ENCODE data around the gene DUOX2. TPM values are rescaled to one million over a fixed set of nuclear protein-coding genes. Genes with fewer than 3 reads are reported as not detected.
A peak's percentile ranks its signal among the peaks of the same experiment; 100 is the strongest.

The DUOX2 gene
- total RNA-seq, 1 donor = not detected

GRCh38 chr15:45147606-45148005, 33.6 kb upstream of the DUOX2 start:
- no peaks in the 10 kb centered on the region for H3K9me3 ChIP-seq (ENCODE audit: low read depth, low read length)
- TF ChIP-seq CTCF (IDR thresholded peaks at IDR 0.05; ENCODE audit: extremely low read depth, low read depth, low read length) = no peak
- no peak overlapping the region for H3K27ac ChIP-seq (ENCODE audit: low read depth, low read length)
- DNase-seq (ENCODE audit: insufficient read length, low spot score, missing footprints) = no peak
- no peak overlapping the region for H3K4me2 ChIP-seq (ENCODE audit: insufficient read depth, low read length)
- peaks cover 6% of the 10 kb centered on the region for H3K27me3 ChIP-seq (ENCODE audit: insufficient read depth, low read length)
- no peak overlapping the region for H2AFZ ChIP-seq (ENCODE audit: low read length)
- no peaks in the 10 kb centered on the region for H3K79me2 ChIP-seq (ENCODE audit: insufficient read depth, low read length)
- H3K36me3 ChIP-seq (ENCODE audit: insufficient read depth, low read length) = no peaks in the 10 kb centered on the region
- no peak overlapping the region for H3K4me3 ChIP-seq (ENCODE audit: insufficient read depth, low read length)
- no peaks in the 10 kb centered on the region for H4K20me1 ChIP-seq (ENCODE audit: insufficient read depth, low read length)
- peaks cover 17% of the 10 kb centered on the region for H3K4me1 ChIP-seq (ENCODE audit: insufficient read depth, low read length)

- H3K27me3 ChIP-seq (ENCODE audit: insufficient read depth, low read length) = peaks cover 6% of the 10 kb centered on the region
- peak; percentile 76 for DNase-seq (ENCODE audit: insufficient read length, low spot score, missing footprints)
- H3K36me3 ChIP-seq (ENCODE audit: insufficient read depth, low read length) = no peaks in the 10 kb centered on the region
- H3K4me1 ChIP-seq (ENCODE audit: insufficient read depth, low read length) = peaks cover 17% of the 10 kb centered on the region
- H3K4me3 ChIP-seq (ENCODE audit: insufficient read depth, low read length) = no peak overlapping the region
- H3K4me2 ChIP-seq (ENCODE audit: insufficient read depth, low read length) = no peak overlapping the region
- no peaks in the 10 kb centered on the region for H3K79me2 ChIP-seq (ENCODE audit: insufficient read depth, low read length)
- no peaks in the 10 kb centered on the region for H4K20me1 ChIP-seq (ENCODE audit: insufficient read depth, low read length)
- TF ChIP-seq CTCF (IDR thresholded peaks at IDR 0.05; ENCODE audit: extremely low read depth, low read depth, low read length) = no peak
- H3K27ac ChIP-seq (ENCODE audit: low read depth, low read length) = no peak overlapping the region
- H3K9me3 ChIP-seq (ENCODE audit: low read depth, low read length) = no peaks in the 10 kb centered on the region
- H2AFZ ChIP-seq (ENCODE audit: low read length) = no peak overlapping the region
Observed at GRCh38 chr15:45146405-45146804, 32.4 kb upstream of the DUOX2 start.

GRCh38 chr15:45144775-45145174, 30.8 kb upstream of the DUOX2 start:
- Histone ChIP-seq H3K27ac (ENCODE audit: low read depth, low read length) (no peak overlapping the region), H3K27me3 (ENCODE audit: insufficient read depth, low read length) (peaks cover 10% of the 10 kb centered on the region), H3K4me3 (ENCODE audit: insufficient read depth, low read length) (no peak overlapping the region), H3K79me2 (ENCODE audit: insufficient read depth, low read length) (no peaks in the 10 kb centered on the region), H3K36me3 (ENCODE audit: insufficient read depth, low read length) (no peaks in the 10 kb centered on the region), H3K4me1 (ENCODE audit: insufficient read depth, low read length) (peaks cover 10% of the 10 kb centered on the region), H3K9me3 (ENCODE audit: low read depth, low read length) (no peaks in the 10 kb centered on the region), H3K4me2 (ENCODE audit: insufficient read depth, low read length) (no peak overlapping the region), H4K20me1 (ENCODE audit: insufficient read depth, low read length) (no peaks in the 10 kb centered on the region), H2AFZ (ENCODE audit: low read length) (no peak overlapping the region)
- peak; percentile 47 for DNase-seq (ENCODE audit: insufficient read length, low spot score, missing footprints)
- no peak for TF ChIP-seq CTCF (IDR thresholded peaks at IDR 0.05; ENCODE audit: extremely low read depth, low read depth, low read length)

GRCh38 chr15:45143946-45144345, 30.0 kb upstream of the DUOX2 start:
- peak; percentile 75 for DNase-seq (ENCODE audit: insufficient read length, low spot score, missing footprints)
- no peaks in the 10 kb centered on the region for H4K20me1 ChIP-seq (ENCODE audit: insufficient read depth, low read length)
- no peak overlapping the region for H2AFZ ChIP-seq (ENCODE audit: low read length)
- H3K4me2 ChIP-seq (ENCODE audit: insufficient read depth, low read length) = no peak overlapping the region
- H3K4me3 ChIP-seq (ENCODE audit: insufficient read depth, low read length) = no peak overlapping the region
- no peaks in the 10 kb centered on the region for H3K79me2 ChIP-seq (ENCODE audit: insufficient read depth, low read length)
- H3K36me3 ChIP-seq (ENCODE audit: insufficient read depth, low read length) = no peaks in the 10 kb centered on the region
- TF ChIP-seq CTCF (IDR thresholded peaks at IDR 0.05; ENCODE audit: extremely low read depth, low read depth, low read length) = no peak
- H3K9me3 ChIP-seq (ENCODE audit: low read depth, low read length) = no peaks in the 10 kb centered on the region
- H3K27ac ChIP-seq (ENCODE audit: low read depth, low read length) = no peak overlapping the region
- H3K4me1 ChIP-seq (ENCODE audit: insufficient read depth, low read length) = peaks cover 9% of the 10 kb centered on the region
- peaks cover 10% of the 10 kb centered on the region for H3K27me3 ChIP-seq (ENCODE audit: insufficient read depth, low read length)
